NCI-H1092 (cell line): Measurements from ENCODE around the gene TAF9.
"Not testable (repeated sequence)": the region's sequence is repeated elsewhere in the genome, so short reads cannot be mapped to it uniquely, and the experiment has no call there.

Experiments
- DNase-seq: peaks from one replicate; lab custom pipeline; 2025; lab: John Stamatoyannopoulos, UW

The TAF9 gene

DNA sequence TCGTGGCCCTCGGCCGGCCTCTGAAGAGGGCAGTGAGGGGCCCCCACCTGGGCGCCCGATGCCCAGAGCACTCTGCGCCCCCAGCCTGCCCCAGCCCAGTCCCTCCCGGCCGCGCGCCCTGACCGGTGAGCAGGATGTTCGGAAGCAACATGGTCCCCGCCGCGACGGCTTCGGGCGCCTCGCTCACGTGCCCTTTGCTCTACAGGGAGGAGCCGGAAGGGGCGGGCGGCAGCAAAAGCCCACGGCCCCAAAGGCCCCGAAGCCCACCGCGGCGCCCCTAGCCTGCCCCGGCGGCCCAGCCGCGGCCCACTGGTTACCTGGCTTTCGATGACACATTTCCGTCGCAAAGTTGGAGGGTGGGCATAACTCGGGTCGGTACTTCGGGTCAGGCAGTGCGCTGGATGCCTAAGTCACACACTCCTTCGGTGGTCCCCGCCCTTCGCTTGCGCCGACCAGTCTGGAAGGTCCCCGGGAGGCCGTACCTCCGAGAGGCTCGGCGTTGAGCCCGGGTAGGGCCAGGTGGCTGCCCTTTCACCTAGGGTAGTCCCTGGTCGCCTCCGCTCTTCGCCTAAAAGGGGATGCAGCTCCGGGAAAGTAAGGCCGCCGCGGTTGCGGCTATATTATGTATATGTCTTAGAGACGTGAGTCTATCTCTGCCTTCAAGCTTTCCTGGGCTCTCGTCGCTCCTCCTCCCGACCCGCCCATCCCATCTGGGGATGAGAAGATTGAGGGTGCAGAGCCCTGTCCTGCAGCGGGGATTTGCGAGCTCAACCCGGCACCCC lies at the start of gene TAF9, which contains the start of the genes AK6 and RAD17:
TAF9 (minus strand) TSS at position 181 of the 782 bp plus-strand sequence. CDS start 3,783 bp downstream, outside the sequence.
AK6 (minus strand) TSS at position 181 of the 782 bp plus-strand sequence; CDS start at position 151, 30 bp downstream.
RAD17 (plus strand) TSS at position 479 of the 782 bp plus-strand sequence. CDS start 2,391 bp downstream, outside the sequence.
- peak; percentile 80 for DNase-seq

- no peak for DNase-seq
Observed at GRCh38 chr5:69418554-69418953, 49.2 kb upstream of the TAF9 start.

GRCh38 chr5:69416699-69417098 lies 47.4 kb upstream of the TAF9 start:
- DNase-seq: no peak

- DNase-seq: no peak
Observed at GRCh38 chr5:69416180-69416579, 46.9 kb upstream of the TAF9 start.

- DNase-seq: no peak
Observed at GRCh38 chr5:69415584-69415958, 46.3 kb upstream of the TAF9 start.

DNA sequence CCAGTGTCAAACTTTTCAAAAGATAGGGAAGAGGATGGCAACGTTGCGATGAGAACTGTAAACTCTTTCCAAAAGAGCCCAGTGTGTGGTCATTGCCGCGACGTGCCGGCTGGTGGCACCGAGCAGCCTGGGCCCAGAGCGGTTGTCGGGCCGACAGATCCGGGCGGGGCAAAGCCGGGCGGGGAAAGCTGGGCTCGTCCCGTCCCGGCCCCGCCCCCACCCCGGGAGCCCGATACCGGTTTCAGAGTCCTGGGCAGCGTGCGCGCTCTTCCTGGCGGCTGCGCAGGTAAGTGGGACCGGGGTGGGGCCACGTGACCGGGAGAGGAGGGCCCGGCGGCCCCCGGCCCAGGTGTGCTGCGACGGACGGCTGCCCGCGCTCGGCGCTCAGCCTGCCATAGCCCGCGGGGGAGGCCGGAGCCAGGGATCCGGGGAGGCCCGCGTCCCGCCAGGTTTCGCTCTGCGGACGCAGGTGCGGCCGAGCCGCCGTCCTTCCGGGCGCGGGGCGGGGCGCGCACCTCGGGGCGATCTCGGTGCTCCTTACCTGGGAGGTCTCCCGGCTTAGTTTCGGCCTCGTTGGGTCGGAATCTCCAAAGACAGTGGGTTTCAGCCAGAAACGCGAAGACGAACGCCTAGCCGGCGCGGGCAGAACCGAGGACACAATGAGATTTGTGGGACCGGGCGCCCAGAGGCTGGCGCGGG lies 45.7 kb upstream of the TAF9 start, which contains the start of gene MARVELD2:
MARVELD2 (plus strand) TSS at position 232 of the 699 bp plus-strand sequence. CDS start 4,270 bp downstream, outside the sequence.
- no peak for DNase-seq

DNA sequence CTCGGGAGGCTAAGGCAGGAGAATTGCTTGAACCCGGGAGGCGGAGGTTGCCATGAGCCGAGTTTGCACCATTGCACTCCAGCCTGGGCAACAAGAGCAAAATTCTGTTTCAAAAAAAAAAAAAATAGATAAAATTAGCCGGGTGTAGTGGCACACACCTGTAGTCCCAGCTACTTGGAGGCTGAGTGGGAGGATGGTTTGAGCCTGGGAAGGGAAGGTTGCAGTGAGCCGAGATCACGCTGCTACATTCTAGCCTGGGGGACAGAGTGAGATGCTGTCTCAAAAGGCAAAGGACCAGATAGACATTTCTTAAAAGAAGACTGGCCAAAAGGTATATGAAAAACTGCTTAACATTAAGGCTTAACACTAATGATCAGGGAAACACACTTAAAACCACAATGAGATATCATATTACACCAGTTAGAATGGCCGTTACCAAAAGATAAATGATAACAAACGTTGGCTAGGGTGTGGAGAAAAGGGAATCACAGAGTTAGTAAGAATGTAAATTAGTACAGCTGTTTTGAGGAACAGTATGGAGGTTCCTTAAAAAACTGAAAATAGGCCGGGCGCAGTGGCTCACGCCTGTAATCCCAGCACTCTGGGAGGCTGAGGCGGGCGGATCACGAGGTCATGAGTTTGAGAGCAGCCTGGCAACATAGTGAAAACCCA lies 35.5 kb upstream of the TAF9 start:
- DNase-seq: no peak

GRCh38 chr5:69378376-69378775 lies 9.1 kb upstream of the TAF9 start:
- no peak for DNase-seq

- no peak for DNase-seq
Observed at GRCh38 chr5:69374911-69375446, 5.7 kb upstream of the TAF9 start.

GRCh38 chr5:69372394-69372793 lies 3.1 kb upstream of the TAF9 start:
- no peak for DNase-seq

- not testable (repeated sequence) for DNase-seq
Observed at GRCh38 chr5:69370335-69370734, 1.0 kb upstream of the TAF9 start.

DNA sequence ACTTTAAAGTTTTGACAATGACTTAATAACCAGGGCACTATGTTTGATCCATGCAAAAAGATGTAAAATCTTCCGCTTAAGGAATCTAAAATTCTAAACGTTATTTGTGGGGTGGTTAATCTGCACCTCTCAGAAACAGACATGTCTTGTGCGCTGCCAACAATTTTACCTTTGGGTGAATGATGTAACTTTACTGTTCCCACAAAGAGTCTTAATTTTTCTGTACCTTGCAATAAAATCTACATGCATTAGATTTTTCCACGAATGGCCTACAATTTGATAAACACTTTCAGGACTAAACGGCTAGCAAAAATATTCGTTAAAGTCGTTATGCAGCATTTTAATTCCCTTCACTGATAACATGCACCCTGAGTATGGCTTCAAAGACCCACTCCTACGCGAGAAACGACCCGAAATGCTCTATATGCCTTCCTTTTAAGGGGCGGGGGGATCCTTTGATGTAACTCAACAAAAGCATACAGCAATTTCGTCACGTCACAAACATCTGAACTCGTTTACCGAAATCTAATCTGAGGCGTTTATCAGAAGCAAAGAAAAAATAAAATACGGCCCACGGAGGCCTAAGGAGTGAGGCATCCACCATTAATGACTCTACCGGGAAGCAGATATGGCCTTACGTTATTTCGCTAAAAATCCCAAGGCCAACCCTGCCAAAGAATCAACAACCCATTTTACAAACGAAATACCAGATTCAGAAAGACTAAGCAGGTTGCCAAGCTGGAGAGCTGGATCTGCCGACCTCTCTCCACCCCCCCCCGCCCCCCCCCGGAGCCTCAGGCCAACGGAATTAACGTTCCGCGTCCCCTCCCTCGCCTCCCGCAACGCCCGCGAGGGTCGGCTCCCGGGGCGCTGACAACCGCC lies 621 bp downstream of the TAF9 start:
- DNase-seq: no peak

DNA sequence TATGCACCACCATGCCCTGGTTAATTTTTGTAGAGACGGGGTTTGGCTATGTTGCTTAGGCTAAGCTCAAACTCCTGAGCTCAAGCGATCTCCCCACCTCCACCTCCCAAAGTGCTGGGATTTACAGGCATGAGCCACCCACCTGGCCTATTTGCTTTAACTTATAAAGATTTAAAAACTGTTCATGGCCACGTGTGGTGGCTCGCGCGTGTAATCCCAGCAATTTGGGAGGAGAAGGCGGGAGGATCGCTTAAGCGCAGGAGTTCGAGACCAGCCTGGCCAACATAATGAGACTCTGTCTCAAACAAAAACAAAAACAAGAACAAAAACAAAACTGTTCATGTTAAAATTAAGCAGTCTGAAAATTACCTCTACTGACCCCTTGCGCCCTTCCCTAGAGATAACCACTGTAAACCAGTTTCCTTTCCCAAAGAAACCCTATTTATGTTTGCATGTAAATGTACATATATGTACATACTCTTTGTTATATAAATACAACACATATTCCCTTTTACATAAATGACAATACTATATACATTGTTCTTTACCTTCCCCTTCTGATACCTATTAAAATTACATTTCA lies 1.5 kb downstream of the TAF9 start:
- DNase-seq: no peak

DNA sequence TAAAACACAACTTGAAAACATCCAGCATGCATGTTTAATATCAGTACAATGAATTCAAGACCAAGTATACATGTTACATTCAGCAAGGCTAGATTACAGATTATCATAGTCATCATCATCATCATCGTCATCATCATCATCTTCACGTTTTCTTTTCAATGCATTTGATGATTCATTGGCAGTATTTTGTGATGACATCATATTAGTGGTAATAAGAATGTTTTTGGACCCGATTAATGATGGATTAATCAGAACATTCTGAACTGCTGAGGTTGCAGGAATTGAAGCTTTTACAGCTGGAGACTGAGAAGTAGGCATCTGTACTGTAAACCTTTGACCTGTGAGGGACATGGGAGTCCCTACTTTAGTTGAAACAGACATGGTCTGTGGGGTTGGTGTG lies 4.5 kb downstream of the TAF9 start:
- DNase-seq: no peak

GRCh38 chr5:69364414-69364813 lies 4.9 kb downstream of the TAF9 start:
- no peak for DNase-seq

GRCh38 chr5:69360442-69360841 lies 8.9 kb downstream of the TAF9 start:
- DNase-seq: no peak

GRCh38 chr5:69359699-69360098 lies 9.6 kb downstream of the TAF9 start:
- DNase-seq: no peak

GRCh38 chr5:69350664-69351063 lies 18.7 kb downstream of the TAF9 start:
- no peak for DNase-seq

DNA sequence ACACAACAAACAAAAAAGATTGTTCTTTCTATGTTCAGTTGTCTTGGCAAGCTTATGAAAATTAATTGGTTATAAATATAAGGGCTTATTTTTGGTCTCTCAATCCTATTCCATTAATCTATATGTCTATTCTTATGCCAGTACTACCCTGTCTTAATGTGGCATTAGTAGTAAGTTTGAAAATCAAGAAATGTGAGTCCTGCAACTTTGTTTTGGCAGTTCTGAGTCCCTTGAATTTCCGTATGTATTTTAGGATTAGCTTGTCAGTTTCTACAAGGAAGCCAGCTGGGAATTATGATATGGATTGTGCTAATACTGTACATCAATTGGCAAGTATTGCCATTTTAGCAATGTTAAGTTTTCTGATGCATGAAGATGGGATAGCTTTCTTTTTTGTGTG lies 26.2 kb downstream of the TAF9 start:
- DNase-seq: no peak

GRCh38 chr5:69341520-69342161 lies 27.7 kb downstream of the TAF9 start:
- no peak for DNase-seq
